HG02588 (cell line): Measurements from ENCODE around the gene EPHA3.

Source experiments
- ATAC-seq: cut with Tn5 transposase; IDR thresholded peaks from one replicate; pipeline ENCODE4 v1.9.1; 2021; ENCODE audit warnings: mild to moderate bottlenecking, moderate library complexity; ENCODE audit not compliant: unreplicated experiment

EPHA3 gene

GRCh38 chr3:89434621-89435380 lies 327.4 kb downstream of the EPHA3 start:
- no peak for ATAC-seq

GRCh38 chr3:89436846-89437245 lies 329.4 kb downstream of the EPHA3 start:
- no peak for ATAC-seq

DNA sequence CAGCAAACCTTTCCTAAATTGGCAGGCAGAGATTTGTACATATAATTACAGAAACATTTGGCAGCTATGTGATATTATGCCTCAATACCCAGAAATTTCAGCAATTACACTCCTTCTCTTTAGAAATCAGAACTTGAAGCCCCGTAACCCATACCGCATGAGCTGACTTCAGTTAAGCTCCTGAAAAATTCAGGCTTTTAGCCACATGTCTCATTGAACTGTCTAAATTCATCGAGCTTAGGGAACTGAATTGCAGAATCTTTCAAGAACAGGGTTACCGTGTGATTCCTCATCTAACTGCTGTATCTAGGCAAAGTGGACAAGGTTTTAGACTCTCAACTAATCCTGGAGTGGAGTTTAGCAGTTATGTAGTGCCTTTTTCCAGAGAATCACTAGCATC lies 333.0 kb downstream of the EPHA3 start:
- ATAC-seq = no peak

DNA sequence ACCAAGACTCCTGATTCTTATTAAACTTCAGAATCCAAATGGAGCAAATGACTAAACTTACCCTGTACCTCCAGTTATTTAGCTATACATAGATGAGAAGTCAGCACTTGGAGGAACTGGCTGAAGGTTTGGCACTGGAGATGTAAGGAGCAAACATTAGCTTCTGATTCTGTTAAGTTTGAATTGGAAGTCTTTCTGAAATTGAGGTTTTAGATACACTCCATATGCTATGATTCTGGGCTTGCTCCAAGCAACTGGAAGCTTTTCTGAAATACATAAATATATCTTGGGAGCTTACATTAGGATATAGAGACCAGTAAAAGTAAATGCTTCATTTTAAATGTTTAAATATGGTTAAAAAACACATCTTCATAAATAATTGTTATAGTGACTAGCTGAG lies 333.7 kb downstream of the EPHA3 start:
- ATAC-seq = no peak

- no peak for ATAC-seq
Observed at GRCh38 chr3:89446593-89446992, 339.2 kb downstream of the EPHA3 start.

DNA sequence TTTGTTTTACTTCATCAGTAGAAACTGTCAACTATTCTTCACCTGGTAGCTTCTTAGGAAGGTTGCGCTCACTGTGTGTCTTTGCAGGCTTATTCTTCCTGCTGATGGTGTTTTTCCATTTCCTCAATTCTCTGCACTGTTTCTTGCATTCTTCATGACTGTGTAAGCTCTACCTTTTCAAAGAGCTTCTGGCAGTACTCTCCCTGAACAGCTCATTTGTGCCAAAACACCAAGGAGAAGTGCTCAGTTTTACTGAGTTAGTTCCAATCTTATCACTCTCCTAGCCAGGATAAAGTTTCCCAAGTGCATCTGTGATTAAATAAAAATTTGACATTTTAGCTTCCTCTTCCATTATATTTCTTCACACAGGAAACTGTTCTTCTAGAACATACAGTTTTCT lies 339.8 kb downstream of the EPHA3 start:
- no peak for ATAC-seq

DNA sequence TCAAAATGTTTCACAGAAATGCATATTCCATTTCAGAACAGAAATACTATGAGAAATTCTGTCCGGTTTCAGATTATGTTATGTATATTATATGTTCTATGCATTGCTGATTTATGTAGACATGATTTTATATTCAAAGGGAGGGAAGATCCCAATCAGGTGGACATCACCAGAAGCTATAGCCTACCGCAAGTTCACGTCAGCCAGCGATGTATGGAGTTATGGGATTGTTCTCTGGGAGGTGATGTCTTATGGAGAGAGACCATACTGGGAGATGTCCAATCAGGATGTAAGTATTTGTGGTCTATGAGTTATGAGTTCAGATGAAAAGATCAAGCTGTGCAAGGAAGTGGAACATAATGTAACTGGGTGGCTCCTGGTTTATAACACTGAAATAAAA lies 341.7 kb downstream of the EPHA3 start:
- no peak for ATAC-seq

- ATAC-seq = no peak
Observed at GRCh38 chr3:89452066-89452465, 344.6 kb downstream of the EPHA3 start.

GRCh38 chr3:89455240-89455639 lies 347.8 kb downstream of the EPHA3 start:
- ATAC-seq = no peak

DNA sequence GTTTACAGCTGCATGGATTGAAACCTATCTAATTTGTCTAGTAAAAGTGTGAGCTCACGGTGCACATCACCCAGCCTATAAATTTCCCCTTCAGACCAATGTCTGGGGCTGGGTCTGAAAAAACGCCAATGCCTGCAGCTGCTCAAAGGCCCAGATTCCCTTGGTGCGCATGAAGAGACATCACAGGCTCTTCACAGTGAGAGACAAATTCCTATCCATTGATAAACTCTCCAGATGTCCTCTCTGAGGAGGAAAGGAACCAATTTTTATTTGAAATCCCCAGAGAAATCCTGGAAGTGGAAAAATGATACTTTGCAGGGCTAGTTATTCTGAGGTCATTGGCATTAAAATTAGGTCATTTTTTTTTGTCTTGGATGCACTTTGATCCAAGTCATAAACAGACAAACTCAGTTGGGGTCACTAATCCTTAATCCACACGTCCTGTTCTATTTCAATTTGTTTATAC lies 360.5 kb downstream of the EPHA3 start:
- ATAC-seq = no peak

- ATAC-seq = no peak
Observed at GRCh38 chr3:89472101-89472500, 364.7 kb downstream of the EPHA3 start.

DNA sequence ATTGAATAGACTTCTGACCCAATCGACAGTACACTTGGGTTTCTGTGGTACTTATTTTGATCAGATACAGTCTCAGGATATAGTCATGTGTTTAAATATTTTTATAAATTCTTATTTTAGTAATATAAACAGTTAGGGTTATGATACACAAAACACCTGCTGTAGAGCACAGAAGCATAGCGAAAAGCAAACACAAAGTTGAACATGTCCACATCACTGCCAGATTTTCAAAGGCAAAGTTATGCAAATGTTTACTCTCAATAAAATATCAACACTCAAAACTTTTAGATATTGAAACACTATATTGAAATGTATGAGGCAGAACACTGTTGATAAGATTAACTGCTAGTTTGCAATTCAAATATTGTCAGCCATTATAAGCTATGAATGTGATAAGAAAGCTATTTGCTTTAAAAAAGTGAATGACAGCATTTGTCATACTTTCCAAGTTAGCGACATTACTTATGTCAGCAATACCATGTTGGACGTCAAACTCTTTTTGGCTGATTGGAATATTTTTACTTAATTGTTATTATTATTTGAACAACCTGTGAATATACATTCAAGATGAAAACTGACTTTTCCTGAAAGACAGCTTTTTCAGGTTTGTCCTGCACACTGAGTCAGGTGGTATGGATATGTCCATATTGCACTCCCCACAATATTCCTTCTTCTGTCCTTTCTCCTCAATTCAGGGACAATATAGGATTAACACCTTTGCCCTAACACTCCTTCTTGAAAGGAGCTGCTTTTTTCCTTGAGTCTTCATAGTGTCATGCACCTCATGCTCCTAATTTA lies 367.1 kb downstream of the EPHA3 start:
- ATAC-seq = no peak

DNA sequence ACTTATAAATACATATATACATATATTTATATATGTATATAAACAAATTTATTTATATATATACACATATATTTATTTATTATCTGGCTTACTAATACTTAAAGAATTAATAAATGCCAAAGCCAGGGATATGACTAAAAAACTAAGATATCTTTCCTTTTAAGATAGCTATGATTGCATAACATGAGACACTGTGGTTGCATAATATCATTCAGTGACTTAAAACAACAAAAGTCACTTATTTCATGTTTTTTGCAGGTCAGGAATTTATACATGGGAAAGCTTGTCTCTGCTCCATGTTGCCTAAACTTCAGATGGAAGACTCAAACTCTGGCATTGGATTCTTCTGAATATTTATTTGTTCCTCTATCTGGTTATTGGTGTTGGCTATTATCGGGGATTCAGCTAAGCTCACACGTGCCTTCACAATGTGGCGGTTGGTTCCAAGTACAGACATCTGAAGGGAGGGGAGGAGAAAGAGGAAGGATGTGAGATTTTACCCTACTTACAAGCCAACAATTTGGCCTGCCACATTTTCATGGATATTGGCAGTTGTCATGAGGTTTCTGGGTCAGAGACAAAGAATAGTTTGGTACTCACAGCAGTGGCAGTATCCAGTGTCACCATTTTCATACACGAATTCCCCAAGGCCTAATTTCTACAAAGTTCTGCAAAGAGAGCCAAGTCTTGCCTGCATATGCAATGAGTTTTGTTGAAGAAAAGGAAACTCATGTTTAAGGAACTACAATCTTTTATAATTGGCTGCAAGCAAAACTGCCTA lies 381.6 kb downstream of the EPHA3 start:
- ATAC-seq = no peak

- no peak for ATAC-seq
Observed at GRCh38 chr3:89490129-89490528, 382.7 kb downstream of the EPHA3 start.

DNA sequence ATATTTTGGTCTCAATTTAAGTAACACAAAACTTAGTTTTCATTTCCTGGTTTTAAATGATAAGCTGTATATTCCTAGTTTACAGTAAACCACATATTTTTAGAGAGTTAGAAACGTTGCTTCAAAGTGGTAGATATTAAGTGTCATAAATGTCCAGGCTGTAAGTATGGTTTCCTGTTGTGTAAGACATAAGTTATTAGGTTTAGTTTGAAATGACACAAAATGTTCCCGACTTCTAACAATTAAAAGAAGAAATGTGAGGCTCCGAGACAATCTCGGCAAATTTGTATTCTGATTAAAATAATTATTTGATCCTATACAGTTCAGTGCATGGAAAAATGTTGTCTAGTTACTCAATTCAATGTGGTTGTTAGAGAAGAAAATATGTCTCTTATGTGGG lies 387.3 kb downstream of the EPHA3 start:
- ATAC-seq = no peak

DNA sequence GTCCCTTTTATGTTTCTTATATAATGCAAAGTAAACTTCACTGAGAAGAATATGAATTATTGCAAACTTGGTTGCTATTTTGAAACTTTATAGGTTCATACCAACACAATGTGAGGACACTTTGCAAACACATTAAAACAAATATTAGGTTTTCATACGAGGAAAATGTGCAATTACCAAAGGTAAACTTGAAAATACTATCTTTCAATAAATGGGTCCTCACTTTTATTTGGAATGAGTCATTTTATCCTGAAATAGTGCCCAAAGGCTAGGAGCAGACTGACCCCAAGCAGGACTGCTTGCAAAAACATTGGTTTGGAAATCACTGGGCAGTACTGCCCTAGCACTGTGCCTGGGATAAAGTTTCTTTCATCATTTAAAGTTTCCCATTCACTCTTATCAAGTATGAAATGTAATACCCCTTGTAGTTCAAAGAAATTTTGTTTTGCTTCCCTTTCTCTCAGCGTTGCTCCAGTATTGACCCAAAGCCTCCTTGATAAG lies 396.5 kb downstream of the EPHA3 start:
- no peak for ATAC-seq

- ATAC-seq = no peak
Observed at GRCh38 chr3:89504432-89504831, 397.0 kb downstream of the EPHA3 start.

DNA sequence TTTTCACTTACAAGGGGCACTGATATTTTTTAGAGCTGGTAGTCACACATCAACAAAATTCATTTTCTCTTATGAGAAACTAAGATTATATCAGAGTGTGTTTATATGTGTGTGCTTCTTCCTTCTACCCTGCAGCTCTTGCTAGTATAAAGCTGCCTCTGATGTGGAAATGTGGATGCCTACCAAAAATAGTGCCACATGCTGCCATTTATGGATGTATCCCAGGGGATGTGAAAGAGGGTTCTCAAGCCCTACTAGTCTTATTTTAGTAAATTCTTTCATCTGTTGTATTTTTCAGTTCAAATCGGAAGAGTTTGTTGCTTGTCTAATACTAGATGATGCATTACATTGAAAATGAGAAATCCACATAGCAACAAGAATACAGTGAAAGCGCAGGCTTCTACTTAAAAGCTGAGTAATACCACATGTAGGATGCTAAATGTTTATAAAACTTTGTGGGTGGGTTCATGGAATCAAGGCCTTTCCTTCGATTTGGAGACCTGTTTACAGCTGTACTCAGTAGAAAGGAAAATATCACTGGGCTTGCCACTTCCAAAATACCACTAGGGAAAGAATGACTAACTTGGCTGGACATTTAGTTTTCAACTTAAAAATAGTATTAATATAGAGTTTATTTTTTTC lies 399.2 kb downstream of the EPHA3 start:
- no peak for ATAC-seq

DNA sequence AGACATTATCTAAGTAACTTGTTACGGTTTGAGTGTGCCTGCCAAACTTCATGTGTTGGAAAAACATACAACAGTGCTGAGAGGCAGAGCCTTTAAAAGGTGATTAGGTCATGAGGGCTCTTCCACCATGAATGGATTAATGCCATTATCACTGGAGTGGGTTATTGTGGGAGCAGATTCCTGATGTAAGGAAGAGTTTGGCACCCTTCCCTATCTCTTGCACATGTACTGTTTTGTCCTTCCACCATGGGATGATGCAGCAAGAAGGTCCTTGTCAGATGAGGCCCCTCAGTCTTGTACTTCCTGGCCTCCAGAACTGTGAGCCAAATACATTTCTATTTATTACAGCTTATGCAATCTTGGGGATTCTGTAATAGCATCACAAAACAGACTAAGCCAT lies 413.9 kb downstream of the EPHA3 start:
- ATAC-seq = no peak

DNA sequence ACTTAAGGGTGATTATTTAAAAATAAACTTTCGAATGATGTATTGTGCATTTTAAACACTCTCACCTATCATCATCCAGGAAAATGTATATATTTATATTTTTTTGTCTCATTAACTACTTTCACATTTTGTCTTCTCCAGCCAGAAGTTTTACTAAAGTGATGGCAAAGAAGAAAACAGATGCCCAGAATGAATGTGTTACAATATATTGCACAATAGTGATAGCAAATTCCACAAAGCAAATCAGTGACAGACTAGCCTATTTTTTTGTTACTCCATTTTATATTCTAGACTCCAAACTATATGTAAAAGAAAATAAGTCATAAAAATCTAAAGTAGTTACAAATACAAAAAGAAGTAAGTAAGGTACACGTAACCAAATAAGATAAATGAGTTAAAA lies 414.7 kb downstream of the EPHA3 start:
- no peak for ATAC-seq

- ATAC-seq = no peak
Observed at GRCh38 chr3:89525609-89526008, 418.2 kb downstream of the EPHA3 start.
